GM19043 (cell line): ENCODE data around the gene DBP.

ENCODE experiments used
- ATAC-seq: cut with Tn5 transposase; IDR thresholded peaks from one replicate; pipeline ENCODE4 v1.9.1; 2021; ENCODE audit warnings: low read depth; ENCODE audit not compliant: unreplicated experiment

Gene DBP

DNA sequence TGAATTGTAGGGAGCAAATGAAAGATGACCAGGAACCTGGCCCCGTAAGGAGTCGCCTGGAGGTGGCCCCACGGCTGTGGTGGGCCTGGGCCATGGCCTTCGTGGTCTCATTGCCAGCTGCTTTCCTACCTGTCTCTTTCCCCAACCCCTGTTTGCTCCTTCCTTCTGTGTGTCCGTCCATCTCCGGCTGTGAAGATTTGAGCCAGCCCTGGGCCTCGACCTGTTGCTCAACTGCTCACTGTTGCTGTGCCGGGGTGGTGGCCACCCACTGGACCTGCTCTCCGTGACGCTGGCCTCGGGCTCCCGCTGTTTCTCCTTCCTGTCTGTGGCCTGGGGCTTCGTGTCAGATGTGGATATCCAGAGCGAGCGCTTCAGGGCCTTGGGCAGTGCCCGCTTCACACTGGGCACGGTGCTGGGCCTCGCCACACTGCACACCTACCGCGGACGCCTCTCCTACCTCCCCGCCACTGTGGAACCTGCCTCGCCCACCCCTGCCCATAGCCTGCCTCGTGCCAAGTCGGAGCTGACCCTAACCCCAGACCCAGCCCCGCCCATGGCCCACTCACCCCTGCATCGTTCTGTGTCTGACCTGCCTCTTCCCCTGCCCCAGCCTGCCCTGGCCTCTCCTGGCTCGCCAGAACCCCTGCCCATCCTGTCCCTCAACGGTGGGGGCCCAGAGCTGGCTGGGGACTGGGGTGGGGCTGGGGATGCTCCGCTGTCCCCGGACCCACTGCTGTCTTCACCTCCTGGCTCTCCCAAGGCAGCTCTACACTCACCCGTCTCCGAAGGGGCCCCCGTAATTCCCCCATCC lies 8.5 kb downstream of the DBP start:
- no peak for ATAC-seq

DNA sequence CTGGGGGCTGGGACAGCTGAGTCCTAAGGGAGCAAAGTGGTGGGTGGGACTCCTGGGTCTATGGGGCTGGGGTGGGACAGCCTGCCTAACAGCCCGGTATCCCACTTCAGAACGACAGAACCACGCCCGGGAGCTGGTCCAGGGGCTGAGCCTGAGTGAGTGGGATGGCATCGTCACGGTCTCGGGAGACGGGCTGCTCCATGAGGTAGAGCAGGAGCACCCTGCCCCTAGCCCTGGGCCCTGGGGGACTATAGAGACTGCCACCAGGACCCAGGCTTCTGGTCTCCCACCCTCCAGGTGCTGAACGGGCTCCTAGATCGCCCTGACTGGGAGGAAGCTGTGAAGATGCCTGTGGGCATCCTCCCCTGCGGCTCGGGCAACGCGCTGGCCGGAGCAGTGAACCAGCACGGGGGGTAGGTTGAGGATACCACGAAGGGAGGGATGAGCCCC lies 9.3 kb downstream of the DBP start:
- ATAC-seq: no peak

DNA sequence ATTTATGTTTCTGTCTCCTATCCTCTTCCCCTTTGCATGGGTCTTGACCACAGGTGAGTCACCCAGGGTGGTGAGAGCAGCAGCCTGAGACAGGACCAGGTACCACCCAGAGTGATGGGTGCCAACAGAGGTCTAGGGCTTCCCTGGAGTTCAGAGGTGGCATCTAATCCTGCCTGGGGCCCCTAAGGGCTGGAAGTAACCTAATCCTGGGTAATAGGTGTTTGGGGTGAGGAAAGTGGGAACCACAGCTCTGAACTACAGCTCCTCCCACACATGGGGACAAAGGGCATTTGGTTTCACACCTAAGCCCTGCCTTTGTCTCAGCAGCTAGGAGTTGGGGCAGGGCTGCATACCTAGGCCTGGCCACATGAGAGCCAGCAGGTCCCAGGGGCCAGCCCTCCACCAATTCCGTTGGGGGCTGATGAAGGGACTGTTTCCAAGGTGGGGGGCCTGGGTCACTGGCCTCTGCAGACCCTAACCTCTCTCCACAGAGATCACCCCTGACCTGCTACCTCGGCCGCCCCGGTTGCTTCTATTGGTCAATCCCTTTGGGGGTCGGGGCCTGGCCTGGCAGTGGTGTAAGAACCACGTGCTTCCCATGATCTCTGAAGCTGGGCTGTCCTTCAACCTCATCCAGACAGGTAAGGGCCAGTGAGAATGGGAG lies 9.8 kb downstream of the DBP start:
- ATAC-seq: no peak

DNA sequence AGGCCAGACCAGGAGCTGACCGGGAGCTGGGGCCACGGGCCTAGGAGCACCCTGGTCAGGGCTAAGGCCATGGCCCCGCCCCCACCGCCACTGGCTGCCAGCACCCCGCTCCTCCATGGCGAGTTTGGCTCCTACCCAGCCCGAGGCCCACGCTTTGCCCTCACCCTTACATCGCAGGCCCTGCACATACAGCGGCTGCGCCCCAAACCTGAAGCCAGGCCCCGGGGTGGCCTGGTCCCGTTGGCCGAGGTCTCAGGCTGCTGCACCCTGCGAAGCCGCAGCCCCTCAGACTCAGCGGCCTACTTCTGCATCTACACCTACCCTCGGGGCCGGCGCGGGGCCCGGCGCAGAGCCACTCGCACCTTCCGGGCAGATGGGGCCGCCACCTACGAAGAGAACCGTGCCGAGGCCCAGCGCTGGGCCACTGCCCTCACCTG lies 11.3 kb downstream of the DBP start:
- ATAC-seq: no peak

DNA sequence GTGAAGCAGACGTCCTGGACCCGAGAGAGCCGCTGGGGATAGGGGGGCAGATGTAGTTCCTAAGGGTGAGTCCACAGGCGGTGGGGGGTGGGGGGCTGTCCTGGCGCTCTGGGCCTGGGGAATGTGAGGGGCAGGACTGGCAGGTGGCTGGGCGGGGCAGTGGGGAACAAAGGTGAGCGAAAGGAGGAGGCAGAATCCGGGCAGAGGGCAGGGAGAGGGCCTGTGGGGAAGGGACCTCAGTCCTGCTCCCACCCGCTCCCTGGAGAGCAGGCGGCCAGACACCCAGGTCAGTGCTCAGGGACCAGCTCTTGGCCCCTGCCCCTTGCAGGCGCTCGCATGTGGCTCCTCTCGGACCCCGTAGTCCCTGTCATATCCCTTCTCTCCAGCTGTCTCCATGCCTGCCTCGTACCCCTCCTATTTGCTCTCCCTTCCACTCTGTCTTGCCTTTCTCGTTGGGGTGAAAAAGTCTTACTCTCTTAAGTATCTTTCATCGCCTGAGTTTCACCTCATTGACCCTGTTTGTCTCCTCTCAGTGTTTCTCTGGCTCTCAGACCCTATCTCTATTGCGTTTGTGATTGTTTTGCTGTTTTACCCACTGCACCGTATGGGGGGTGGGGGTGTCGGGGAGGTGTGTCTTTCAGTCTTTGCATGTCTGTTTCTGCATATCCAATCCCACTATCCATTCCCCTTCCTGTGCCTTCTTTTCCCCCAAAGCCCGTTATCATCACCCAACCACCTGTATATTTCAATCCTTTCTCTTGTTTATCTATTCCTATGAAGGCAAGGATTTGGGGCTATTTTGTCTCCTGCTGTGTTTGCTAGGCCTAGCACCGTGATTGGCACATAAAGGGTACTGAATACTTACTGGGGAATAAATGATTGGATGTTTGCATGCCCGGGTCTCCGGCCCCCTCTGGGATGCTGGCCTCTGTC lies 12.1 kb downstream of the DBP start:
- no peak for ATAC-seq

DNA sequence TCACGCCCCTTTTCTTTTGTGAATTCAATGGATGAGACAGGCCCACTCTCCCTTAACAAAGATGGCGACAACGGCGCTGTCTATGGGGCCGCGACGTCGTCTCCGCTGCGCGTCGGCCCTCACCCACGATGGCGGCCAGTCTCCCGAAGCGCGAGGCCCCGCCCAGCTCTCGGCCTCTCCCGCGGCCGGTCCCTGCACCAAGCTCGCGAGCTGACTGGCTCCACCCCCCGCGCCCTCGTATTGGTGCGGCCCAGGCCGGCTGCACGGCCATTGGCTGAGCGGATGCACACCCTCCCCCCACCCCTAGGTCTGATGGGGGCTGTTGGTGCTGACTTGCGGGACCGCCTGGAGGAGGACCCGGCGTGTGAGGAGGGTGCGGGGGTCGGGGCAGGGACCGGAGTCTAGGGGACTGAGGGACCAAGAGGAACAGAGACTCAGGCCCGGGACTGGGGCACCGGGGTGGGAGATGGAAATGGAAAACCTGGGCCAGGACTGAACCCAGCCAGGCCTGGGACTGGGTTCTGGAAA lies 13.0 kb downstream of the DBP start:
- peak; percentile 56 for ATAC-seq

DNA sequence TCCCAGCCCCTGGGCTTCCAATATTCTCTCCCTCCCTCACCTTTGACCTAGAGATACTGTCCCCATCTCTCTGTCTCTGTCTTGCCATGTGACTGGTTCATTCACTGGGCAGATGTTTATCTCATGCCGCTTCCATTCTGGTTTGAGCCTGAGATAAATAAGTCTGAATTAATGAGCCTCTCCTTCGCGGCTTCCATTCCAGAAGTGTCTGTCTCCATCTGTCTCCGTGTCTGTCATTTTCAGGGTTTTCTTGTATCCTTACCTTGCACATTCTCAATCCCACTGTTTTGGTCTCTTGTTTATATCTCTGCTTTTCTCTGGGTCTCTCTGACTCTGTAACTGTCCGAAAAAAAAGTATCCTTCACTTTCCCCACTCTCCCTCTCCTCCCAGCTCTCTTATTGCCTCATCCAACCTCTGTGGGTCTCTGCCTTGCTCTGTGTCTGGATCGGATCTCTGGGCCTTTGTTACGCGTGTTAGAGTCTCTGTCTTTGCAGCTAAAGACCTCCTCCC lies 13.6 kb downstream of the DBP start:
- no peak for ATAC-seq

DNA sequence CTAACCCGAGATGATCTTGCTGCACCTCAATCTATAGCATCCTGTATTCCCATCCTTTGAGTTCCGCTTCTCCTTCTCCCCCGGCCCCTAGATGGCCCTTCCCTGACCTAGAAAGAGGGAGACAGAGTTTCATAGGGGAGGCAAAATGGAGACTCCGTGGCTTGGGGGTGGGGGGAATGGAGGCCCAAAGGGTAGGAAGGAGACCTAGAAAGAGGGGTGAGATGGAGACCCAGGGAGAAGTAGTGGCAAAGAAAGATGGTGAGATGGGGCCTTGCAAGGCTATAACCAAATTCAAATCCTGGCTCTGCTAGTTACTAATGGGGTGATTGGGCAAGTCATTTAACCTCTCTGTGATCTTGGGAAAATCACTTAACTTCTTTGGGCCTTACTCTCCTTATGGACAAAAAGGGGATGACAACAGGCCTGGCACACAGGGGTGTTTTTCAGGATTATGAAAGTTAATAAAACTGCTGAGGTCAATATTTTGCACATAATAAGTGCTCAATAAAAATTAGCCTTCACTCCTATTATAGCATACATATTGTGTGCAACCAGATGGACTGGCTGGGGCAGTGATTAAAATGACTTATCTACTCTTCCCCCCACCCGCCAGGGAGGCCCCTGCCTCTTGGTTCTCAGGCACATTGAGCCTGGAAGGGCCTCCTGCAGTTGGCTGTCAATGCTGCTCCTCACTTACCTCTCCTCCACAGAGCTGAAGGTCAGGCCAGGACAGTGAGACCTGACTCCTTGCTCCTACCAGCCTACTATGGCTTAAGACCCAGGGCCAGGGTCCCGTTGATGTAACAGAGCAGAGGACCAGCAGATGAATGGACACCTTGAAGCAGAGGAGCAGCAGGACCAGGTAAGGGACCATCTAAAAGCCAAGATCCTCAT lies 17.2 kb downstream of the DBP start:
- no peak for ATAC-seq

DNA sequence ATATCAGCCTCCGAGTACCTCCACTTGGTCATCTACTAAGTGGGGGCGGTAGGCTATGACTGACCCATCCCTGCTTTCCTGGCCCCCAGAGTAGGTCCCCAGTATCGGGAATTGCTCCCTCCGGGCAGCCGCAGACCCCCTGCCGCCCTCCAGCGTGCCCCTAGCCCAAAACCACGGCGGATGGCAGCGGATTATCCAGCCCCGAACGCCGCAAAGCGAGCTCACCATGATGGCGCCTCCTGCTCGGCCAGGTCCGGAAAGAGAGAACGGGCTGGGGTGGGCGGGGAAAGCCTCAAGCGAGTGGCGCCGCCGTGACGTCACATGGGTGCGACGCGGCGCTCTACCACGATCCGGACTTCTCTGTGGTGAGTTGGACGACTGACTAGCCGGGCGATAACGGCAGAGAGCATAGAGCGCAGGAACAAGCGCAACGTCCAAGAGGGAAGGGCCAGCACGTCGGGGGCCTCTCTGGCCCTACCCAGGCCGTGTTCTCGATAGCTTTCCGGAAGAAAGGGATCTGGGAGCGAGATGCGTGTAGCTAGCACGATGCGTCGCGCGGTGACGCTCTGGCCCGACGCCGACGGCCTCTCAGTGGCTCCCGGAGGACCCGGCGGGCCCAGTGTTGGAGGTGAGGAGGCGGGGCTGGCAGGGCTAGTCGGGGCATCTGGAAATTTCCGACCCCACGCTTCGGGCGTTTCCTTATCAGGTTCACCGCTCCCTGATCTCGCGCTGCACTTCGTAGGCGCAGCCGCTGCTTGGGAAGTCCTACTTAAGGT lies 18.1 kb downstream of the DBP start, which contains the start of the genes RPL18 and SPHK2:
TSS of gene RPL18 (minus strand) at position 263 of the 776 bp plus-strand sequence. CDS start at position 228, 35 bp downstream.
TSS of gene SPHK2 (plus strand) at position 591 of the 776 bp plus-strand sequence. CDS start 1,009 bp downstream, outside the sequence.
- peak; percentile 76 for ATAC-seq

DNA sequence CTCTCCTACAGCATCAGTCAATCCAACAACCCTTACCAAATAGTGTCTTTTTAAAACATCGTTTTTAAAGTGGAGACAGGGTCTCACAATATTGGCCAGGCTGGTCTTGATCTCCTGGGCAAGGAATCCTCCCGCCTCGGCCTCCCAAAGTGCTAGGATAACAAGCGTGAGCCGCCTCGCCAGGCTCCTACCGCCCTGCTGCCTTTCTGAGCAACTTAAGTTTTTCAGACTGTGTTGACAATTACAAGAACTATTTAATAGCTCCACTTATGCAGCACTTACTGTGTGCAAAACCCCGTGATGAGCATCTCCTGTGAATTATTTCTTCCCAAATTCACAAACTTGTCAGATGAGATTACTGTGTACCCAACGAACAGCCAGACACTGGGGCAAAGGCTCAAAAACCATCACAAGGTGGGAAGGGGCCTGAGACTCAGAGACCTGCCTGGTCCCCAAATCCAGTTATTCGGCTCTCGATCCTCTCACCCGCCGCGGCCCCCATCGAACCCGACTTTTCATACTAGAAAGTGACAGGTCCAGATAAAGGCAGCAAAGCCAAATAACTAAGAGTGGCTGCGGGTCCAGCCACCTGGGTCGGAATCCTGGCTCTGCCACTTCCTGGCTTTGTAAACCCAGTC lies 18.8 kb downstream of the DBP start:
- no peak for ATAC-seq

DNA sequence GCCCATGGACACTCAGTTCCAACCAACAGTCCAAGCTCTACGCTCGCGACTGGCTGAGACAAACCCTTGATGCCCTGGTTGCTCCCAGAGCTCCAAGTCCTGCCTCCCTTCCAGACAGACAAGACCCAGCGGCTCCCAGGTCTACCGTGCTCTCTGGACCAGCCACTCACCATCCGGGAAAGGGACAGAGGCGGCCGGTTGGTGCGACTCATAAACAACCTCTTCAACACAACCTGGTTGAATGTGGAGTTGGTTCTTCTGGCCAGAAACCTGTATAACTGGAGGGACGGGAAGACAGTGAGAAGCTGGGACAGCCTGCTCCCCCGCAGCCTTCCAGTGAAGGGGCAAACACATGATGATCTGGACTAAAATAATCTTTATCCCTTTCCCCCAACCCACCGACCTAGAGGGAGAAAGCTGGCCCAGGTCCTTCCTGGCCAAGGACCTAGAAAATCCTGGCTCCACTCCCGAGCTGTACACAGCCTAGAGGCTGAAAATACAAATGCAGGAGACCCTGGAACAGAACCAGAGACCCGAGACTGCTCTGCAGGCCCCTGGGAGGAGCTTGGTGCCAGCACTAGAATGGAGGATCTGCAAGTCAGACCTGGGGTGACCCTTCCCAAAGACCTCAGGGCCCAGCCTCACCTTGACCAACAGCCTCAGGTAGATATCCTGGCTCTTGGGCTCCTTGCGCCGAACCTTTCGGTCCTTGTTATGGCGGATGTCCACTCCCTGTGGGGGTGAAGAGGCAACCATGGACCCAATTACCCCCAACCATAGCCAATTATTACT lies 19.8 kb downstream of the DBP start:
- no peak for ATAC-seq

DNA sequence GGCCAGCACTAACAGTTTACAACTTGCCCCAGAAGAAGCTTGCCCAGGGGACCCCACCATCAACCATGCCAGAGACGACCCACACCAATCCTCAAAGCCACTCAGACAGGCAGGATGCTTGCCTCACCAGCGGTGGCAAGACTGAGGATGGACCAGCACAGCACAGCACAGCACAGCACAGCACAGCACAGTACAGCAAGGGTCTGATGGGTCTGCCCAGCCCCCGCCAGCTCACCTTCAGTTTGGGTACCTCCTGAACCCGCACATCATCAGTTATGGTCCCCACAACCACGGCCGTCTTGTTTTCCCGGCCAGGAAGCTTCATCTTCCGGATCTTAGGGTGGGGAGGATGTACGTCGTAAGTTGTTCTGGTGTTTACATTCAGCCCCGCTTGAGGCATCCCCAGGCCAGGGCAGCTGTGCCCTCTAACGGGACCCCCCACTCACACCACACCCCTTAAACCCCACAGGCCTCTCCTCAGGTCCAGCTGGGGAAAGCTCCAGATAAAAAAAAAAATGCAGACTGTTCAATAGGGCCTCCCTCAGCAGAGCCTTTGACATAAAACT lies 20.6 kb downstream of the DBP start:
- ATAC-seq: no peak

DNA sequence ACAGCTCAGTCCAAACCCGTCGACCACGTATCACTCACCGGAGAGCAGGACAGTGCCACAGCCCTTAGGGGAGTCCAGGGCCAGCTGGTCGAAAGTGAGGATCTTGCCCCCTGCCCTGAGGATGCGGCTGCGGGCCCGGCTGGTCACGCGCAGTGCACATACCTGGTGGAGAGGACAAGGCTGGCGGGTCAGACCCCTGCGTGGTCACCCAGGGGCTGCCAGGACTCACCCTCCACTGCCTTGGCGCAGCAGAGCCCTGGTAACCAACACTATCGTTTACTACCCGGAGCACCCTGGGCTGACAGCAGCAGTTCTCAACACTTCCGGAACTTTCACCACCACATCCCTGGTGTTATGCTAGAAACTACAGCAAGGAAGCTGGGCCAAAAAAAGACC lies 21.1 kb downstream of the DBP start:
- ATAC-seq: no peak

DNA sequence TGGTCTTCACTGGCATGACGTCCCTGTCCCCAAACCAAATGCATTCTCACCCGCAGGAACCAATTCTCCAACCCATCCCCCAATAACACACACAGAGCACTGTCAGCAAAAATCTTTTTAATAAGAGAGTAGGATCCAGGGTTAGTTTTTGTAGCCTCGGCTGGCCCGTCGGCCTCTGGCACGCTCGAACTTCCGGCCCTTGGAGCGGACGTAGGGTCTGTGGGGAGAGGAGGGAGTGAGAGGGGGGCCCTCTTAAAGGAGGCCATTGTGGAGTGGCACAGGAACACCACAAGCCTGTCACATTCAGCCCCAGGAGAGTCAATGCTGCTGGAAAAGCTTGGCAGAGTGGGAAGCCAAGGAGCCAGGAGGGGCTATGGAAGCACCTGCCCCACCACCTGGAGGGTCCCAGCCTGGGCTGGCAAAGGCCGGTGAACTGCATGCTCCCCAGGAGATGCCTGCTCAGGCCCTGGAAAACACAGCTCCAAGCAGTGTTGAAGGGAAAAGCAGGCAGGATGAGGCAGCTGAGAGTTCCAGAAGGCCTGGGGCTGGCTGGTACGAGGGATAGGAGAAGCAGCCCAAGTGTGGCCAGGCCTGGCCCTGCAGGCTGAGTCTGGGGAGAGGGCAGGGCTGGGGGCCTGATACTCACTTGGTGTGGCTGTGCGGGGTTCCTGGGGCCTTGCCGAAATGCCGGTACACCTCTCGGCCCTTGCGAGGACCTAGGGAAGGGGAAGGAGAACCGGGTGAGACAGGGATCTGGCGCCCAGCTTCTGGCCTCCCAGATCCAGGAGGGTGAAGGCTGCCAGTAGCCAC lies 21.7 kb downstream of the DBP start:
- no peak for ATAC-seq

DNA sequence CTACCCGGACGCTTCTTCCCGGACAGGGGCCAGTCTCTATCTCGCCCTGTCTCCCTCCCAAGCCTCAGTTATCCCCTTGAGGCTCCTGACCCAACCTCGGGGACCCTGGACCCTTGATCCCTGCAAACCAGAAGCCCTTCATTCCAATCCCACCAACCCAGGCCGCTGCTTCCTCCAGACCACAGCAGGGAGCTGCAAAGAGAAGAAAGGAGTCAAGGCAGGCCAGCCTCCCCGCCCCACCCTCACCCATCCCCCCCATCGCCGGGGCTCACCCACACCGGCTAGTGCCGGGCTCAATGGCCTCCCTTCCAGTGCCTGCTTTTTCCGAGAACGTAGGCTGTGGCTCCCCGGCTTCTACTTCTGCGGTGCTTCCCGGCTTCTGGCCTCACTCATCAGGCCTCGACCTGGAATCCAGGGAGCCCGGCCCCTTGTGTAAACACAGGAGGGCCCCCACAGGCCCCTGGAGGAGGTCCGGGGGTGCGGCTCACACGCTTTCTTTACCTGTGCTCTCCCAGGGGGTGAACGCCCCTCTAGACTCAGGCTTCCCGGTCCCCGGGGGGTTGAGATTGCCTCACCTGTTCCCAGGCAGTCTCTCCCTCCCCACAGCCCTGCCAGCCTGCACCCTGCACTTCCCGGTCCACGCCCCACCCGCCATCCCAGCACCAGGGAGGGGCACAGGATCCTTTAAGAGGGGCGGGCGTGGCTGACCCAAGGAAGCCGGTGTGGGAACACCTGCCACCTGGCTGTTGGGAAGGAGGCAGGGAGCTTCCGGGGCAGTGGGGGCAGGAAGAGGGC lies 22.5 kb downstream of the DBP start, which contains the start of gene FAM83E:
TSS of gene FAM83E (minus strand) at position 641 of the 795 bp plus-strand sequence. CDS start 1,704 bp downstream, outside the sequence.
- ATAC-seq: no peak
